T-helper 1 cell (primary cell): ENCODE results near the gene SNX19.
A peak's percentile ranks its signal among the peaks of the same experiment; 100 is the strongest.

Experiments
- DNase-seq, 5 donors: peaks; one replicate each; pipeline ENCODE4 v3.0.0-alpha.2; 2012 to 2020

Gene SNX19

DNA sequence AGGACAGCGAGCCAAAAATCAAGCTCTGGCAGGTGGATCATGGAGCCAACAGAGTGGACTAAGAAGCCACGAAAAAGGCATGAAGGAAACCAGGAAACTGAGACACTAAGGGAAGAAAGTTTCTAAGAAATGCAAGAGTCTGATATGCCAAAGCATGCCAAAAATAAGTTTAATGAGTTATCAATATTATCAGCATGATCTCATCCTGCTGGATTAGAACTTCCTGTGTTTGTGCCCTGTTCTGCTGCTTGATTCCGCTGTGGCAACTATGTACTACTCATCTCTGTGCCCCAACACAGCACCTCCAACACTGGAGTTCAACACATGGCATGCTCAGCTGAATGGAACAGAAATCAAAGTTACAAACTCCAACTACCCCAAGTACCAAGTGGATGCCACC lies 10.8 kb downstream of the SNX19 start:
- DNase-seq, result no peak

GRCh38 chr11:130904380-130904779 lies 11.9 kb downstream of the SNX19 start:
- no peak for DNase-seq

GRCh38 chr11:130902380-130902779 lies 13.9 kb downstream of the SNX19 start:
- no peak for DNase-seq

- DNase-seq, result no peak
These were observed 17.2 kb downstream of the SNX19 start for GRCh38 chr11:130899106-130899505.

DNA sequence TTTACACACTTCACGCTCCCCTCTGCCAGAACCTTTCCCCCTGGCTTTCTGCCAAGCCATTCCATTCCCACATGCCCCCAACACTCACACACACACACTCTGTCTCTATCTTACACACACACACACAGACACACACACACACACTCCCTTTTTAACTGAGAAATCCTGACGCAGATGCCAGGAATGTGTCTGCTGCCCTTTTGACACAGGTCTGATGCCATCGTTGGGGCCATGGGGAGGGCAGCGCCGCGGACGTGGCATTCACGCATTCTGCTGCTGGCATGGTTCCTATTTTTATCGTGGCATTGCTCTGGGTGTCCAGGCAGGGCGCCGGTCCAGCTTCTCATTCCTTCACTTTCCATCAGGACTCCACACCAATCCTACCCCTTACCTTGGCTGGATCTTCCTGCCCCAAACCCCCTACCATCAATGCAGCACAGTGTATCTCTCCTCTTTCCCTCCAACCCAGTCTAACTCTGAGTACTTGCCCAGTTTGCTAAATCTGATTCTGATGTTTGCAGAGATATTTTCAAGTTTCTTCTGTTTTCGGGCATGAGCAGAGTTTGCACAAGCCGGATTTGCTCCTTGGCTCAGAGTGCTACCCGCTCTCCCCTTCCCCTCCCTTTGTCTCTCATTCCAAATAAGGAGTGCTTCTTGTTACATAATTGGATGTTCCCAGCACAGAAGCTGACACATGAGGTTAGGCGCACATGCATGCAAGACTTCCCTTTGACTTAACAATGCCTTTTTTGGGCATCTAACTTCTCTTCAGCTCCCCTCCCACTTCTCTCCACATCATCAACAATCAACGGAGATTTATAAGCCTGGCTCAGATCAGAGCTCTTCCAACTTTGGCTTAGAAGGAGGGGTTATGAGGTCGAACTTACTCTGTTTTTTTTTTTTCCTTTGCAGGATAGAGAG lies 18.8 kb downstream of the SNX19 start:
- DNase-seq, result no peak

DNA sequence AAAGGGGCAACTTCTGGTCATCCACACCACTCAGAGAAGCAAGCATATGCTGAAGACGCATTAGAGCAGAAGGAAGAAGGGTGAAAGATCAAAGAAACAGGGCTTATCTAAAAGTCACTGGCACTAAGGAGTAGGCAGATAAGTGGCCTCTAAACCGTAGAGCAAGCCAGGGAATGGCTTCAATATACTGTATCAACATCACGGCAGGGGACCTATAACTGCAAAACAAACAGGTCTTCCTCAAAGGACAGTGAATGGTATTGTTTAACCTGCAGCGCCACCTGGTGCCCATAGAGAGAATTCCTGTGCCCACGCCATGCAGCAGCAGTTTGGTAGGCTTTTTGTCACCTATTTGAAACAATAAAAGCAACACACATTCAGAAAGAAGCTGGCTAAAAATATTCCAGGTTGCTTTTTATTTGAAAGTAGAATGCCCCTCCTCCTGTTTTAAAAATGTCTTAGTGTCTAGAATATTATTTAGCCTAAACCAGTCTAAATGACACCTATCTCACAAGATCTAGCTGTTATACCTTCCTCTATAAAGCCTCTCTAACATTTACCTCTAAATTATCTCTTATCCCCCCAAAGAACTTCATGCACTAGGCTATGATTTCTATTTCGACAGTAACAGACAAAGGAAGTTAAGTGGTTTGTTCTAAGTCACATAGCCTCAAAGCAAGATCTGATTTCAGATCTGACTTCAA lies 21.8 kb downstream of the SNX19 start:
- peak; percentile 22 to 57 (median 46) for DNase-seq

GRCh38 chr11:130892861-130893260 lies 23.4 kb downstream of the SNX19 start:
- no peak for DNase-seq

DNA sequence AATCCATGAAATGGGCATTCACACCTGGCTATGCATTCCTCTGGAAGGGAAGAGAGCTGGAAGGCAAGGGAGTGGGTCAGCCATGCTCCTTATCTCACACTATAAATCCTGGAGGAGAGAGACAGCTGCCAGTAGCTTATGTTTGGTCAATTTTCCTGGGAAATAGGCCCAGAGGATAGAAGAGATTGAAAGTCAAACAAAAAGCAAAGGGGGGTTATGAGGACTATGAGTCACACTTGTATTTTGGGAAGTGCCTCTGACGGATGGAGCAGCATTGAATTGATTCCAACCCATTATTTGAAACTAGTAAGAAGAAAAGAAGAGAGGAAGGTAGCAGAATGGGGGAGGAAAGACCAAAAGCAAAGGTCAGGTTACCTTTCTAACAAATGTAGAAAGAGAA lies 25.0 kb downstream of the SNX19 start:
- no peak for DNase-seq

GRCh38 chr11:130890039-130890745 lies 26.1 kb downstream of the SNX19 start:
- DNase-seq, result no peak

DNA sequence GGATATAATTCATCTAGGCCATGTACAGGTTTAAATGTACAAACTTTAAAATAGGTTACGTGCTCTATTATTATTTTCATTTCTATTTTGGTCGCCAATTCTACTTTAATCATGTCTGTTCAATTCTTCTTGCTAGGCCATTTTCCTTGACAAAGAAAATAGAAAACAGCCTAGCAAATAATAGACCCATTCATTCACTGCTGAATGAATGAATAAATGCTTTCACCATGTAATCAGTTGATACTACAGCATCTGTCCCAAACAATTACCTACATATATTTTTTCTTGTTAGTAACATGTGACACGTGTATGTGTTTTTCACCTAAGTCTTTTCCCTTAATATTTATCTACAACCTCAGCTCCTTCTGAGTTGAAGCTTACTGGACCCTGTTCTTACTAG lies 27.5 kb downstream of the SNX19 start:
- no peak for DNase-seq

GRCh38 chr11:130886704-130887103 lies 29.6 kb downstream of the SNX19 start:
- DNase-seq, result no peak

DNA sequence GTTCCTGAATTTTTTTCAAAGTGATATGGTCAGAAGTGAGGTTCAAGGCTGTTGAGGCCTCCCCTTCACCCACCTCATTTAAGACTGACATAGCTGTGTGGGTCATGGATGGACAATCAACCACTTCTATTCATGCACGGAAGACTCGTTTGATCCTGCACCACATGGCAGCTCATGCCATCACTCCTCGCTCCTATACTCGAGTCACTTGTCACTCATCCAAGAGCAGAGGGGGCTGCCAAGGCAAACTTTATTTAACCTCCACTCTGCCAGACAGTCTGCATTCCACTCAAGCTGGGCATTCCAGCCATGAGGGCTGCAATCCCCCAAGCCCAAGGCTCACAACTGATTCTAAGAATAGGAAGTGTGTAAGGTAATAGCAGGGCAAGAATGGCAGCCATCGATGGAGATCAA lies 34.1 kb downstream of the SNX19 start:
- DNase-seq, result no peak

GRCh38 chr11:130881475-130882137 lies 34.7 kb downstream of the SNX19 start:
- DNase-seq, result no peak

DNA sequence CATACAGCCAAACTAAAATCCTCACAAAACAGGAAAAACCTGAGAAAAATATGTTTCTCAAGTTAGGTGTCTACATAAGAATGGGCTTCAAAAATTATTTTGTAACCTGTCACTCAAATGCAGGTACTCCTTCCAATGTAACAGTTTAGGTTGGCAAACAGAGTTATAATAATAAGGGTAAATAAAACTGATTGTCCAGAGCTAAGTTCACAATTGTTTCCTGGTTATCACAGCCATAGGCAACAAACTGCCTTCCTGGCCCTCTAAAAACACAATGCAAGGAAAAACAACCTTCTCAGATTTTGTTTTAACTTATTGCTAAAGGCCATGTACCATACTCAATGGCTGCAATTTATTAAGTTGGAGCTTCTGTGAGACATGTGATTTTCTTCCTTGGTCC lies 36.4 kb downstream of the SNX19 start:
- no peak for DNase-seq

GRCh38 chr11:130876931-130877915 lies 39.1 kb downstream of the SNX19 start:
- no peak for DNase-seq

GRCh38 chr11:130876100-130876499 lies 40.2 kb downstream of the SNX19 start:
- no peak for DNase-seq

- no peak for DNase-seq
These were observed 41.2 kb downstream of the SNX19 start for GRCh38 chr11:130874955-130875531.

GRCh38 chr11:130874396-130874795 lies 41.9 kb downstream of the SNX19 start:
- no peak for DNase-seq

DNA sequence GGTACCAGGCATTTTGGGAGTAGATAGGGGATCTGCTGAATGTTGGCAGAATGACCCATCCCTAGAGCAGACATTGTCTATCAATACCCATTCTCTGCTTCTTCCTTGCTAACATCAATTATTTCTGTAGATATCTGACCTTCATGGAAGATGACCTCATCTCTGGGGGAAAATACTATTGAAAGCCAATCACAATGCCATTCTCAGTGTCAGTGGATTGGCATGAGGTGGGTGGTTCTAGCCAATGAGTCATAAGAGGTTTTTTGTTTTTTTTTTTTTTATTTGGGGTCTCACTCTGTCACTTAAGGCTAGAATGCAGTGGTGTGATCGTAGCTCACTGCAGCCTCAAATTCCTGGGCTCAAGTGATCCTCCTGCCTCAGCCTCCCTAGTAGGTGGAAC lies 42.5 kb downstream of the SNX19 start:
- DNase-seq, result no peak

DNA sequence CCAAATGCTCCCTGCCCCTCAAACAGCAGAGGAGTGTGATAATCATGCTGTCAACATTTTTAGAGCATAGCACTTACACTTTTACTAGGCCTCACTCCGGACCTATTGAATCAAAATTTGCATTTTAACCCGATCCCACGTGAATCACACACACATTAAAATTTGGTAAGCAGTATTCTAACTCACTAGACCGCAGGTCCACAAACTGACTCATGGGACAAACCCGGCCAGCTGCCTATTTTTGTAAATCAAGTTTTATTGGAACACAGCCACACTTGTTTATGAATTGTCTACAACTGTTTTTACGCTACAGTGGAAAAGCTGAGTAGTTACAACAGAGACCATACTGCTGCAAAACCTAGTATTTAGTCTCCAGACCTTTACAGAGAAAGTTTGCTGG lies 43.3 kb downstream of the SNX19 start:
- no peak for DNase-seq

- DNase-seq, result no peak
These were observed 43.8 kb downstream of the SNX19 start for GRCh38 chr11:130872513-130872912.
